ENCODE data around the gene NIF3L1. TPM values are rescaled to one million over a fixed set of nuclear protein-coding genes. Genes with fewer than 3 reads are reported as not detected.

The NIF3L1 gene
- total and polyA plus RNA-seq, 2 of the 13 experiments (the other 11 are each of a cell fraction or from before 2014, with no cell fraction given), result 67.9 to 75.2 TPM

- Histone ChIP-seq H3K79me2 (ENCODE audit: insufficient read depth, low read length) (no peaks in the 10 kb centered on the region), H4K20me1 (ENCODE audit: insufficient read depth, low read length) (no peaks in the 10 kb centered on the region; the same call in 1 of the 2 replicates), H3K4me3 (replicated peaks in 1 of 3; ENCODE audit: insufficient read depth in 1 of 3, low read depth in 2 of 3, low read length in 3 of 3) (no peak overlapping the region), H3K4me1 (ENCODE audit: insufficient read depth, low read length) (peaks cover 25% of the 10 kb centered on the region), H3K27me3 (ENCODE audit: control insufficient read depth in 1 of 2, insufficient read depth in 2 of 2, low read length in 2 of 2) (no peaks in the 10 kb centered on the region), H3K9me3 (ENCODE audit: low read length) (no peaks in the 10 kb centered on the region), H3K27ac (ENCODE audit: extremely low read length, insufficient read depth, low read length) (peak overlapping the region; percentile 5), H3K4me2 (ENCODE audit: low read depth, low read length) (no peak overlapping the region), H3K9ac (ENCODE audit: insufficient read depth, low read depth, low read length) (no peak overlapping the region), H2AFZ (ENCODE audit: low read length) (no peak overlapping the region), H3K36me3 (replicated peaks in 1 of 2; ENCODE audit: control insufficient read depth in 1 of 2, insufficient read depth in 2 of 2, low read length in 2 of 2) (peaks cover 24 to 58% of the 10 kb centered on the region in 2 experiments)
- 72% methylated on average over 2 of the region's 2 CpGs for WGBS (ENCODE audit: low lambda C conversion rate)
- FAIRE-seq, result no peak
- CTCF ChIA-PET (ENCODE audit: low intra/inter-chr PET ratio, low total read pairs), result no interaction called here
- TSS peak; percentile 9 for BruUV-seq (replicated peaks)
- intact Hi-C loops (cut with micrococcal nuclease; ENCODE audit: unreplicated experiment) (no loop called here), in situ Hi-C loops (cut with HindIII; ENCODE audit: extremely low pct_ligation_motif_present, low pct_unique_long_range_greater_than_20kb) (no loop called here)
- DNase-seq (ENCODE audit: low spot score), result peak; percentile 41
- POLR2A ChIA-PET, result interaction anchor here (0.6 to 1.3 kb wide), 5 partner anchors 35 to 254 kb away, joined by 3 to 6 read pairs (median 3); partner anchors contain the start of genes CASP10 and NIF3L1
- ATAC-seq, result peak; percentile 76
- no peak for TF ChIP-seq PAWR (CRISPR knock-in tag; IDR thresholded peaks at IDR 0.05; ENCODE audit: borderline replicate concordance)
- TF ChIP-seq FOXP1 (IDR thresholded peaks at IDR 0.05), result no peak
- TF ChIP-seq FOXP1 (CRISPR knock-in tag; IDR thresholded peaks at IDR 0.05), result 0 out of 2 replicates have a peak, but pooled peaks have one; percentile 33
- 0 out of 2 replicates have a peak, but pooled peaks have one; percentile 15 for TF ChIP-seq SAP130 (CRISPR knock-in tag; IDR thresholded peaks at IDR 0.05; ENCODE audit: low read depth)
- 0 out of 2 replicates have a peak, but pooled peaks have one; percentile 40 for TF ChIP-seq ZBTB7B (CRISPR knock-in tag; IDR thresholded peaks at IDR 0.05)
- TF ChIP-seq IRF9 (CRISPR knock-in tag; IDR thresholded peaks at IDR 0.05; ENCODE audit: borderline replicate concordance), result no peak
- TF ChIP-seq RARA (CRISPR knock-in tag; IDR thresholded peaks at IDR 0.05), result peak; percentile 57; the same call in 1 of the 2 replicates
- TF ChIP-seq, protein P1, sequence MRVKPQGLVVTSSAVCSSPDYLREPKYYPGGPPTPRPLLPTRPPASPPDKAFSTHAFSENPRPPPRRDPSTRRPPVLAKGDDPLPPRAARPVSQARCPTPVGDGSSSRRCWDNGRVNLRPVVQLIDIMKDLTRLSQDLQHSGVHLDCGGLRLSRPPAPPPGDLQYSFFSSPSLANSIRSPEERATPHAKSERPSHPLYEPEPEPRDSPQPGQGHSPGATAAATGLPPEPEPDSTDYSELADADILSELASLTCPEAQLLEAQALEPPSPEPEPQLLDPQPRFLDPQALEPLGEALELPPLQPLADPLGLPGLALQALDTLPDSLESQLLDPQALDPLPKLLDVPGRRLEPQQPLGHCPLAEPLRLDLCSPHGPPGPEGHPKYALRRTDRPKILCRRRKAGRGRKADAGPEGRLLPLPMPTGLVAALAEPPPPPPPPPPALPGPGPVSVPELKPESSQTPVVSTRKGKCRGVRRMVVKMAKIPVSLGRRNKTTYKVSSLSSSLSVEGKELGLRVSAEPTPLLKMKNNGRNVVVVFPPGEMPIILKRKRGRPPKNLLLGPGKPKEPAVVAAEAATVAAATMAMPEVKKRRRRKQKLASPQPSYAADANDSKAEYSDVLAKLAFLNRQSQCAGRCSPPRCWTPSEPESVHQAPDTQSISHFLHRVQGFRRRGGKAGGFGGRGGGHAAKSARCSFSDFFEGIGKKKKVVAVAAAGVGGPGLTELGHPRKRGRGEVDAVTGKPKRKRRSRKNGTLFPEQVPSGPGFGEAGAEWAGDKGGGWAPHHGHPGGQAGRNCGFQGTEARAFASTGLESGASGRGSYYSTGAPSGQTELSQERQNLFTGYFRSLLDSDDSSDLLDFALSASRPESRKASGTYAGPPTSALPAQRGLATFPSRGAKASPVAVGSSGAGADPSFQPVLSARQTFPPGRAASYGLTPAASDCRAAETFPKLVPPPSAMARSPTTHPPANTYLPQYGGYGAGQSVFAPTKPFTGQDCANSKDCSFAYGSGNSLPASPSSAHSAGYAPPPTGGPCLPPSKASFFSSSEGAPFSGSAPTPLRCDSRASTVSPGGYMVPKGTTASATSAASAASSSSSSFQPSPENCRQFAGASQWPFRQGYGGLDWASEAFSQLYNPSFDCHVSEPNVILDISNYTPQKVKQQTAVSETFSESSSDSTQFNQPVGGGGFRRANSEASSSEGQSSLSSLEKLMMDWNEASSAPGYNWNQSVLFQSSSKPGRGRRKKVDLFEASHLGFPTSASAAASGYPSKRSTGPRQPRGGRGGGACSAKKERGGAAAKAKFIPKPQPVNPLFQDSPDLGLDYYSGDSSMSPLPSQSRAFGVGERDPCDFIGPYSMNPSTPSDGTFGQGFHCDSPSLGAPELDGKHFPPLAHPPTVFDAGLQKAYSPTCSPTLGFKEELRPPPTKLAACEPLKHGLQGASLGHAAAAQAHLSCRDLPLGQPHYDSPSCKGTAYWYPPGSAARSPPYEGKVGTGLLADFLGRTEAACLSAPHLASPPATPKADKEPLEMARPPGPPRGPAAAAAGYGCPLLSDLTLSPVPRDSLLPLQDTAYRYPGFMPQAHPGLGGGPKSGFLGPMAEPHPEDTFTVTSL (CRISPR knock-in tag; IDR thresholded peaks at IDR 0.05; ENCODE audit: borderline replicate concordance), result peak; percentile 39; the same call in 1 of the 2 replicates
- no peak for TF ChIP-seq BRCA1 (CRISPR knock-in tag; IDR thresholded peaks at IDR 0.05)
- TF ChIP-seq SALL1 (CRISPR knock-in tag; IDR thresholded peaks at IDR 0.05), result no peak; the same call in 1 of the 2 replicates
- TF ChIP-seq RXRB (CRISPR knock-in tag; IDR thresholded peaks at IDR 0.05; ENCODE audit: borderline replicate concordance), result peak; percentile 49; the same call in 1 of the 2 replicates
- no peak for TF ChIP-seq SP2 (CRISPR knock-in tag; IDR thresholded peaks at IDR 0.05)
- peak; percentile 58; the same call in 1 of the 2 replicates for TF ChIP-seq HOMEZ (CRISPR knock-in tag; IDR thresholded peaks at IDR 0.05; ENCODE audit: low read depth)
- TF ChIP-seq NR2F1 (CRISPR knock-in tag; IDR thresholded peaks at IDR 0.05), result peak in 1 of 2 experiments; percentile 18; a peak in 1 of 4 replicates
- TF ChIP-seq HDAC1 (CRISPR knock-in tag; IDR thresholded peaks at IDR 0.05), result 0 out of 2 replicates have a peak, but pooled peaks have one; percentile 27
These were observed 40.4 kb downstream of the NIF3L1 start for GRCh38 chr2:200929334-200930249.
